HepG2 (cell line): ENCODE results near the gene TCTN2. TPM values are rescaled to one million over a fixed set of nuclear protein-coding genes. Genes with fewer than 3 reads are reported as not detected.
A peak's percentile ranks its signal among the peaks of the same experiment; 100 is the strongest.

Experiments
- HMGA1 ChIP-seq: sonication (generic); formaldehyde crosslinking; conservative IDR thresholded peaks from 2 replicates; pipeline ENCODE4 v1.4.0; 2020; ENCODE audit warnings: missing genetic modification reagents
- KLF16 ChIP-seq, 2 experiments: sonication (generic) in 1 of 2; formaldehyde crosslinking in 1 of 2; IDR thresholded peaks; 2 replicates each; pipeline versions ENCODE4 v1.6.1 to v1.8.0; 2016 to 2023; ENCODE audit warnings: missing genetic modification reagents in 2 of 2, missing compliant biosample characterization in 1 of 2
- KMT2B ChIP-seq: IDR thresholded peaks from 2 replicates; pipeline ENCODE4 v1.6.1; 2016; ENCODE audit warnings: missing genetic modification reagents, missing compliant biosample characterization
- RFX1 ChIP-seq: fragments of 450-650 bp; IDR thresholded peaks from 2 replicates; pipeline ENCODE4 v1.6.1; 2017
- SP4 ChIP-seq: sonication (generic); formaldehyde crosslinking; IDR thresholded peaks from 2 replicates; pipeline ENCODE4 v1.8.1; 2023; ENCODE audit warnings: mild to moderate bottlenecking, missing genetic modification reagents
- ZBTB7B ChIP-seq: sonication (generic); formaldehyde crosslinking; IDR thresholded peaks from 2 replicates; pipeline ENCODE4 v1.4.0; 2020; ENCODE audit warnings: missing genetic modification reagents
- ZNF230 ChIP-seq: sonication (generic); formaldehyde crosslinking; IDR thresholded peaks from 2 replicates; pipeline ENCODE4 v1.4.0; 2020; ENCODE audit warnings: mild to moderate bottlenecking, missing genetic modification reagents
- ZNF296 ChIP-seq: sonication (generic); formaldehyde crosslinking; conservative IDR thresholded peaks from 2 replicates; pipeline ENCODE4 v1.5.0; 2020; ENCODE audit warnings: mild to moderate bottlenecking, missing genetic modification reagents
- ZNF33B ChIP-seq: sonication (generic); formaldehyde crosslinking; IDR thresholded peaks from 2 replicates; pipeline ENCODE4 v1.5.1; 2020; ENCODE audit warnings: mild to moderate bottlenecking, missing genetic modification reagents
- ZNF724P ChIP-seq: sonication (generic); formaldehyde crosslinking; IDR thresholded peaks from 2 replicates; pipeline ENCODE4 v1.8.0; 2022; ENCODE audit warnings: missing genetic modification reagents, borderline replicate concordance
- polyA plus RNA-seq, 8 experiments: library from polyadenylated mRNA; depleted of rRNA in 3 of 8; stranded (reverse) in 7 of 8; unstranded in 1 of 8; fragments of >200 nt; fragmentation: Illumina TruSeq in 4 of 8; extraction: Trizol in 4 of 8; gene quantifications; 2 replicates each; pipeline versions ENCODE4 v1.2.1 to v1.2.3, GENCODE V29; 2011 to 2016; ENCODE audit warnings: low read depth in 4 of 8, missing spikeins in 1 of 8, mixed read lengths in 1 of 8; ENCODE audit not compliant: insufficient read depth in 1 of 8
- total RNA-seq, 5 experiments: library from RNA; depleted of rRNA; stranded (reverse); fragments of >200 nt; fragmentation: Illumina TruSeq; extraction: Trizol; gene quantifications; 2 replicates each; pipeline ENCODE4 v1.2.3, GENCODE V29; 2016; ENCODE audit warnings: low read depth in 1 of 5
- TF ChIP-seq, protein P1 (sequence below): IDR thresholded peaks from 2 replicates; pipeline ENCODE4 v1.6.1; 2016; ENCODE audit warnings: missing compliant biosample characterization, missing genetic modification reagents, borderline replicate concordance
- TF ChIP-seq, protein P2 (sequence below): sonication (generic); formaldehyde crosslinking; IDR thresholded peaks from 2 replicates; pipeline ENCODE4 v1.5.1; 2020; ENCODE audit warnings: missing genetic modification reagents, mild to moderate bottlenecking, borderline replicate concordance
- TF ChIP-seq, protein P3 (sequence below): sonication (generic); formaldehyde crosslinking; conservative IDR thresholded peaks from 2 replicates; pipeline ENCODE4 v1.5.0; 2020; ENCODE audit warnings: missing genetic modification reagents
- TF ChIP-seq, protein P4 (sequence below): sonication (generic); formaldehyde crosslinking; IDR thresholded peaks from 2 replicates; pipeline ENCODE4 v1.8.1; 2023; ENCODE audit warnings: mild to moderate bottlenecking, inconsistent platforms, moderate library complexity, missing genetic modification reagents, borderline replicate concordance
- TF ChIP-seq, protein P5 (sequence below): sonication (generic); formaldehyde crosslinking; IDR thresholded peaks from 2 replicates; pipeline ENCODE4 v1.4.0; 2020; ENCODE audit warnings: low read depth, missing genetic modification reagents

The TCTN2 gene
- total and polyA plus RNA-seq, 2 of the 13 experiments (the other 11 are each of a cell fraction or from before 2014, with no cell fraction given): 5.0 to 8.1 TPM

DNA sequence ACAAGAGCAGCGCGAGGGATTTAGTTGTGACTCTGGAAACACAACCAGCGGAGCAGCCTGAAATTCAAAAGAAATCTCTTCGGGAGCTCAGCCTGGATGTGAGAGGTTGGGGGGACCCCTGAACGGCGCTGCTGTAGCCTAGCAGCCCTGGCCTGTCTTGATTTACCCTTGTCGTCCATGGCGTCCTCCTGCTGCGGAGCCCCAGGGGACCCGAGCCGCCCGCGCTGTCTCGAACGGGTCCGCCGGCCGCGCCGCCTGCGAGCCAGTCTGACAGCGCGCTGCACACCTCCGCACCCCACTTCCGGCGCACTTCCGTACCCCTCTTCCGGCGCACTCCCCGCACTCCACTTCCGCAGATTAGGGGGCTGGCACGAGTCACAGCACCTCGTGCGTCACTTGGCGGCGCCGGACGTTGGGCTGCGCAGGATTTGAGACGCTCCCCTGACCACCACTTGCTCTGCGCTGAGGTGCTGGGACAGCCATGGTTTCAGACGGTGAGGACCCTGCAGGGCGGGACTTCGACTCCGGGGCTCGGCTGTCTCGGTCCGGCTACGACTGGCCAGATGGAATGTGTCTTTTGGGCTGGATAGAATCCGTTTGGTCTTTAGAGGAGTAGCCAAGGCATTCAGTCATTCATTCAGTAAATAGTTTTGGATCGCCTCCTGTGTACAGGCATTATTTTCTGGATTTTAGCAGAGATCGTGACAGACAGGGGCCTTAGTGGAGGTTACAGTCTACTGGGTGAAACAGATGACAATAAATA is 37.4 kb upstream of the TCTN2 start, which contains the start of the genes EIF2B1 and GTF2H3 (continued):
- TF ChIP-seq, protein P1, sequence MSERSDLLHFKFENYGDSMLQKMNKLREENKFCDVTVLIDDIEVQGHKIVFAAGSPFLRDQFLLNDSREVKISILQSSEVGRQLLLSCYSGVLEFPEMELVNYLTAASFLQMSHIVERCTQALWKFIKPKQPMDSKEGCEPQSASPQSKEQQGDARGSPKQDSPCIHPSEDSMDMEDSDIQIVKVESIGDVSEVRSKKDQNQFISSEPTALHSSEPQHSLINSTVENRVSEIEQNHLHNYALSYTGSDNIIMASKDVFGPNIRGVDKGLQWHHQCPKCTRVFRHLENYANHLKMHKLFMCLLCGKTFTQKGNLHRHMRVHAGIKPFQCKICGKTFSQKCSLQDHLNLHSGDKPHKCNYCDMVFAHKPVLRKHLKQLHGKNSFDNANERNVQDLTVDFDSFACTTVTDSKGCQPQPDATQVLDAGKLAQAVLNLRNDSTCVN (CRISPR knock-in tag): 0 out of 2 replicates have a peak, but pooled peaks have one; percentile 21
- TF ChIP-seq RFX1 (no peak), ZNF724P (peak; percentile 70; the same call in 1 of the 2 replicates), ZBTB7B (CRISPR knock-in tag) (peak; percentile 71), HMGA1 (CRISPR knock-in tag) (no peak), SP4 (CRISPR knock-in tag) (peak; percentile 91), ZNF33B (peak; percentile 39; the same call in 1 of the 2 replicates), ZNF230 (CRISPR knock-in tag) (0 out of 2 replicates have a peak, but pooled peaks have one; percentile 86), KMT2B (CRISPR knock-in tag) (peak; percentile 99), ZNF296 (CRISPR knock-in tag) (no peak), KLF16 (CRISPR knock-in tag; IDR thresholded peaks at IDR 0.05) (peak in 1 of 2 experiments; percentile 93; a peak in 2 of 4 replicates)
- TF ChIP-seq, protein P2, sequence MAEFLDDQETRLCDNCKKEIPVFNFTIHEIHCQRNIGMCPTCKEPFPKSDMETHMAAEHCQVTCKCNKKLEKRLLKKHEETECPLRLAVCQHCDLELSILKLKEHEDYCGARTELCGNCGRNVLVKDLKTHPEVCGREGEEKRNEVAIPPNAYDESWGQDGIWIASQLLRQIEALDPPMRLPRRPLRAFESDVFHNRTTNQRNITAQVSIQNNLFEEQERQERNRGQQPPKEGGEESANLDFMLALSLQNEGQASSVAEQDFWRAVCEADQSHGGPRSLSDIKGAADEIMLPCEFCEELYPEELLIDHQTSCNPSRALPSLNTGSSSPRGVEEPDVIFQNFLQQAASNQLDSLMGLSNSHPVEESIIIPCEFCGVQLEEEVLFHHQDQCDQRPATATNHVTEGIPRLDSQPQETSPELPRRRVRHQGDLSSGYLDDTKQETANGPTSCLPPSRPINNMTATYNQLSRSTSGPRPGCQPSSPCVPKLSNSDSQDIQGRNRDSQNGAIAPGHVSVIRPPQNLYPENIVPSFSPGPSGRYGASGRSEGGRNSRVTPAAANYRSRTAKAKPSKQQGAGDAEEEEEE (CRISPR knock-in tag): peak; percentile 82; the same call in 1 of the 2 replicates
- TF ChIP-seq, protein P3, sequence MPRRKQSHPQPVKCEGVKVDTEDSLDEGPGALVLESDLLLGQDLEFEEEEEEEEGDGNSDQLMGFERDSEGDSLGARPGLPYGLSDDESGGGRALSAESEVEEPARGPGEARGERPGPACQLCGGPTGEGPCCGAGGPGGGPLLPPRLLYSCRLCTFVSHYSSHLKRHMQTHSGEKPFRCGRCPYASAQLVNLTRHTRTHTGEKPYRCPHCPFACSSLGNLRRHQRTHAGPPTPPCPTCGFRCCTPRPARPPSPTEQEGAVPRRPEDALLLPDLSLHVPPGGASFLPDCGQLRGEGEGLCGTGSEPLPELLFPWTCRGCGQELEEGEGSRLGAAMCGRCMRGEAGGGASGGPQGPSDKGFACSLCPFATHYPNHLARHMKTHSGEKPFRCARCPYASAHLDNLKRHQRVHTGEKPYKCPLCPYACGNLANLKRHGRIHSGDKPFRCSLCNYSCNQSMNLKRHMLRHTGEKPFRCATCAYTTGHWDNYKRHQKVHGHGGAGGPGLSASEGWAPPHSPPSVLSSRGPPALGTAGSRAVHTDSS: peak; percentile 84; the same call in 1 of the 2 replicates
- TF ChIP-seq, protein P4, sequence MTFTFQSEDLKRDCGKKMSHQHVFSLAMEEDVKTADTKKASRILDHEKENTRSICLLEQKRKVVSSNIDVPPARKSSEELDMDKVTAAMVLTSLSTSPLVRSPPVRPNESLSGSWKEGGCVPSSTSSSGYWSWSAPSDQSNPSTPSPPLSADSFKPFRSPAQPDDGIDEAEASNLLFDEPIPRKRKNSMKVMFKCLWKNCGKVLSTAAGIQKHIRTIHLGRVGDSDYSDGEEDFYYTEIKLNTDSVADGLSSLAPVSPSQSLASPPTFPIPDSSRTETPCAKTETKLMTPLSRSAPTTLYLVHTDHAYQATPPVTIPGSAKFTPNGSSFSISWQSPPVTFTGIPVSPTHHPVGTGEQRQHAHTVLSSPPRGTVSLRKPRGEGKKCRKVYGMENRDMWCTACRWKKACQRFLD (CRISPR knock-in tag): peak; percentile 68; the same call in 1 of the 2 replicates
- TF ChIP-seq, protein P5, sequence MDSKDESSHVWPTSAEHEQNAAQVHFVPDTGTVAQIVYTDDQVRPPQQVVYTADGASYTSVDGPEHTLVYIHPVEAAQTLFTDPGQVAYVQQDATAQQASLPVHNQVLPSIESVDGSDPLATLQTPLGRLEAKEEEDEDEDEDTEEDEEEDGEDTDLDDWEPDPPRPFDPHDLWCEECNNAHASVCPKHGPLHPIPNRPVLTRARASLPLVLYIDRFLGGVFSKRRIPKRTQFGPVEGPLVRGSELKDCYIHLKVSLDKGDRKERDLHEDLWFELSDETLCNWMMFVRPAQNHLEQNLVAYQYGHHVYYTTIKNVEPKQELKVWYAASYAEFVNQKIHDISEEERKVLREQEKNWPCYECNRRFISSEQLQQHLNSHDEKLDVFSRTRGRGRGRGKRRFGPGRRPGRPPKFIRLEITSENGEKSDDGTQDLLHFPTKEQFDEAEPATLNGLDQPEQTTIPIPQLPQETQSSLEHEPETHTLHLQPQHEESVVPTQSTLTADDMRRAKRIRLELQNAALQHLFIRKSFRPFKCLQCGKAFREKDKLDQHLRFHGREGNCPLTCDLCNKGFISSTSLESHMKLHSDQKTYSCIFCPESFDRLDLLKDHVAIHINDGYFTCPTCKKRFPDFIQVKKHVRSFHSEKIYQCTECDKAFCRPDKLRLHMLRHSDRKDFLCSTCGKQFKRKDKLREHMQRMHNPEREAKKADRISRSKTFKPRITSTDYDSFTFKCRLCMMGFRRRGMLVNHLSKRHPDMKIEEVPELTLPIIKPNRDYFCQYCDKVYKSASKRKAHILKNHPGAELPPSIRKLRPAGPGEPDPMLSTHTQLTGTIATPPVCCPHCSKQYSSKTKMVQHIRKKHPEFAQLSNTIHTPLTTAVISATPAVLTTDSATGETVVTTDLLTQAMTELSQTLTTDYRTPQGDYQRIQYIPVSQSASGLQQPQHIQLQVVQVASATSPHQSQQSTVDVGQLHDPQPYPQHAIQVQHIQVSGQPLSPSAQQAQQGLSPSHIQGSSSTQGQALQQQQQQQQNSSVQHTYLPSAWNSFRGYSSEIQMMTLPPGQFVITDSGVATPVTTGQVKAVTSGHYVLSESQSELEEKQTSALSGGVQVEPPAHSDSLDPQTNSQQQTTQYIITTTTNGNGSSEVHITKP (CRISPR knock-in tag): 0 out of 2 replicates have a peak, but pooled peaks have one; percentile 61
